HepG2 (cell line): ENCODE results near the gene FAHD1. TPM values are rescaled to one million over a fixed set of nuclear protein-coding genes. Genes with fewer than 3 reads are reported as not detected.
A peak's percentile ranks its signal among the peaks of the same experiment; 100 is the strongest.

Experiments used
- ATM ChIP-seq: fragments of 450-650 bp; IDR thresholded peaks from 2 replicates; pipeline ENCODE4 v1.7.1; 2017; ENCODE audit warnings: mild to moderate bottlenecking, borderline replicate concordance
- ERF ChIP-seq: IDR thresholded peaks from 2 replicates; pipeline ENCODE4 v1.6.1; 2018; ENCODE audit warnings: missing biosample characterization, missing genetic modification reagents
- FLYWCH1 ChIP-seq: sonication (generic); formaldehyde crosslinking; IDR thresholded peaks from 2 replicates; pipeline ENCODE4 v1.8.1; 2023; ENCODE audit warnings: mild to moderate bottlenecking, missing genetic modification reagents
- HDAC6 ChIP-seq: fragments of 200-600 bp; sonication (generic); IDR thresholded peaks from 2 replicates; pipeline ENCODE4 v1.7.0; 2017; ENCODE audit warnings: mild to moderate bottlenecking, antibody characterized with exemption, low read length, low read depth
- KLF6 ChIP-seq: IDR thresholded peaks from 2 replicates; pipeline ENCODE4 v1.8.0; 2016; ENCODE audit warnings: missing biosample characterization, missing genetic modification reagents
- KMT2A ChIP-seq: sonication (generic); formaldehyde crosslinking; IDR thresholded peaks from 2 replicates; pipeline ENCODE4 v1.4.0; 2020; ENCODE audit warnings: missing genetic modification reagents
- MIXL1 ChIP-seq: IDR thresholded peaks from 2 replicates; pipeline ENCODE4 v1.6.1; 2016
- REPIN1 ChIP-seq: sonication (generic); formaldehyde crosslinking; IDR thresholded peaks from 2 replicates; pipeline ENCODE4 v1.8.0; 2022; ENCODE audit warnings: missing genetic modification reagents, low read depth, mild to moderate bottlenecking, borderline replicate concordance
- SRY ChIP-seq: sonication (generic); formaldehyde crosslinking; IDR thresholded peaks from 2 replicates; pipeline ENCODE4 v1.8.0; 2022; ENCODE audit warnings: mild to moderate bottlenecking, missing genetic modification reagents
- TFAP4 ChIP-seq: sonication (generic); IDR thresholded peaks from 2 replicates; pipeline ENCODE4 v1.6.1; 2016; ENCODE audit warnings: low read depth, borderline replicate concordance
- TOE1 ChIP-seq: sonication (generic); formaldehyde crosslinking; IDR thresholded peaks from 2 replicates; pipeline ENCODE4 v1.4.0; 2020; ENCODE audit warnings: mild to moderate bottlenecking, missing genetic modification reagents
- U2AF2 ChIP-seq: fragments of 200-400 bp; formaldehyde crosslinking; IDR thresholded peaks from 2 replicates; pipeline ENCODE4 v1.6.1; 2017; ENCODE audit warnings: low read depth, mild to moderate bottlenecking, low read length
- XBP1 ChIP-seq: sonication (generic); formaldehyde crosslinking; IDR thresholded peaks from 2 replicates; pipeline ENCODE4 v1.5.0; 2020; ENCODE audit warnings: missing genetic modification reagents
- ZHX1 ChIP-seq: sonication (generic); formaldehyde crosslinking; IDR thresholded peaks from 2 replicates; pipeline ENCODE4 v1.8.1; 2022; ENCODE audit warnings: low read depth, mild to moderate bottlenecking, missing genetic modification reagents
- ZNF766 ChIP-seq: sonication (generic); formaldehyde crosslinking; IDR thresholded peaks from 2 replicates; pipeline ENCODE4 v1.5.0; 2020; ENCODE audit warnings: missing genetic modification reagents, borderline replicate concordance
- ZSCAN30 ChIP-seq: sonication (generic); formaldehyde crosslinking; IDR thresholded peaks from 2 replicates; pipeline ENCODE4 v1.5.0; 2020; ENCODE audit warnings: mild to moderate bottlenecking, missing genetic modification reagents
- polyA plus RNA-seq, 8 experiments: library from polyadenylated mRNA; depleted of rRNA in 3 of 8; stranded (reverse) in 7 of 8; unstranded in 1 of 8; fragments of >200 nt; fragmentation: Illumina TruSeq in 4 of 8; extraction: Trizol in 4 of 8; gene quantifications; 2 replicates each; pipeline versions ENCODE4 v1.2.1 to v1.2.3, GENCODE V29; 2011 to 2016; ENCODE audit warnings: low read depth in 4 of 8, missing spikeins in 1 of 8, mixed read lengths in 1 of 8; ENCODE audit not compliant: insufficient read depth in 1 of 8
- total RNA-seq, 5 experiments: library from RNA; depleted of rRNA; stranded (reverse); fragments of >200 nt; fragmentation: Illumina TruSeq; extraction: Trizol; gene quantifications; 2 replicates each; pipeline ENCODE4 v1.2.3, GENCODE V29; 2016; ENCODE audit warnings: low read depth in 1 of 5
- TF ChIP-seq, protein P1 (sequence below): sonication (generic); formaldehyde crosslinking; IDR thresholded peaks from 2 replicates; pipeline ENCODE4 v1.4.0; 2020; ENCODE audit warnings: mild to moderate bottlenecking, low read depth, missing genetic modification reagents
- TF ChIP-seq, protein P2 (sequence below): IDR thresholded peaks from 2 replicates; pipeline ENCODE4 v1.6.1; 2016; ENCODE audit warnings: missing compliant biosample characterization, missing genetic modification reagents, borderline replicate concordance
- TF ChIP-seq, protein P3 (sequence below): IDR thresholded peaks from 2 replicates; pipeline ENCODE4 v1.6.1; 2012; ENCODE audit warnings: low read depth, low read length, improper control_type of control experiment
- TF ChIP-seq, protein P4 (sequence below): sonication (generic); formaldehyde crosslinking; IDR thresholded peaks from 2 replicates; pipeline ENCODE4 v1.8.0; 2022; ENCODE audit warnings: low read depth, missing genetic modification reagents

The FAHD1 gene
- total and polyA plus RNA-seq, 2 of the 13 experiments (the other 11 are each of a cell fraction or from before 2014, with no cell fraction given): 39.0 to 45.3 TPM

GRCh38 chr16:1794221-1794871 is 32.7 kb upstream of the FAHD1 start (continued):
- TF ChIP-seq, protein P1, sequence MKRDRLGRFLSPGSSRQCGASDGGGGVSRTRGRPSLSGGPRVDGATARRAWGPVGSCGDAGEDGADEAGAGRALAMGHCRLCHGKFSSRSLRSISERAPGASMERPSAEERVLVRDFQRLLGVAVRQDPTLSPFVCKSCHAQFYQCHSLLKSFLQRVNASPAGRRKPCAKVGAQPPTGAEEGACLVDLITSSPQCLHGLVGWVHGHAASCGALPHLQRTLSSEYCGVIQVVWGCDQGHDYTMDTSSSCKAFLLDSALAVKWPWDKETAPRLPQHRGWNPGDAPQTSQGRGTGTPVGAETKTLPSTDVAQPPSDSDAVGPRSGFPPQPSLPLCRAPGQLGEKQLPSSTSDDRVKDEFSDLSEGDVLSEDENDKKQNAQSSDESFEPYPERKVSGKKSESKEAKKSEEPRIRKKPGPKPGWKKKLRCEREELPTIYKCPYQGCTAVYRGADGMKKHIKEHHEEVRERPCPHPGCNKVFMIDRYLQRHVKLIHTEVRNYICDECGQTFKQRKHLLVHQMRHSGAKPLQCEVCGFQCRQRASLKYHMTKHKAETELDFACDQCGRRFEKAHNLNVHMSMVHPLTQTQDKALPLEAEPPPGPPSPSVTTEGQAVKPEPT (CRISPR knock-in tag): no peak; the same call in 1 of the 2 replicates
- TF ChIP-seq ZSCAN30 (CRISPR knock-in tag) (no peak), ZHX1 (CRISPR knock-in tag) (no peak), TFAP4 (peak; percentile 57; the same call in 1 of the 2 replicates), REPIN1 (CRISPR knock-in tag) (peak; percentile 41; the same call in 1 of the 2 replicates), KMT2A (CRISPR knock-in tag) (peak; percentile 33; the same call in 1 of the 2 replicates), XBP1 (CRISPR knock-in tag) (no peak), ATM (no peak), ERF (peak; percentile 48; the same call in 1 of the 2 replicates), MIXL1 (CRISPR knock-in tag) (no peak), FLYWCH1 (CRISPR knock-in tag) (no peak), SRY (CRISPR knock-in tag) (0 out of 2 replicates have a peak, but pooled peaks have one; percentile 16), TOE1 (CRISPR knock-in tag) (no peak), ZNF766 (CRISPR knock-in tag) (0 out of 2 replicates have a peak, but pooled peaks have one; percentile 12), HDAC6 (no peak), KLF6 (no peak), U2AF2 (no peak)
- TF ChIP-seq, protein P2, sequence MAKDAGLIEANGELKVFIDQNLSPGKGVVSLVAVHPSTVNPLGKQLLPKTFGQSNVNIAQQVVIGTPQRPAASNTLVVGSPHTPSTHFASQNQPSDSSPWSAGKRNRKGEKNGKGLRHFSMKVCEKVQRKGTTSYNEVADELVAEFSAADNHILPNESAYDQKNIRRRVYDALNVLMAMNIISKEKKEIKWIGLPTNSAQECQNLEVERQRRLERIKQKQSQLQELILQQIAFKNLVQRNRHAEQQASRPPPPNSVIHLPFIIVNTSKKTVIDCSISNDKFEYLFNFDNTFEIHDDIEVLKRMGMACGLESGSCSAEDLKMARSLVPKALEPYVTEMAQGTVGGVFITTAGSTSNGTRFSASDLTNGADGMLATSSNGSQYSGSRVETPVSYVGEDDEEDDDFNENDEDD: no peak
- TF ChIP-seq, protein P3, sequence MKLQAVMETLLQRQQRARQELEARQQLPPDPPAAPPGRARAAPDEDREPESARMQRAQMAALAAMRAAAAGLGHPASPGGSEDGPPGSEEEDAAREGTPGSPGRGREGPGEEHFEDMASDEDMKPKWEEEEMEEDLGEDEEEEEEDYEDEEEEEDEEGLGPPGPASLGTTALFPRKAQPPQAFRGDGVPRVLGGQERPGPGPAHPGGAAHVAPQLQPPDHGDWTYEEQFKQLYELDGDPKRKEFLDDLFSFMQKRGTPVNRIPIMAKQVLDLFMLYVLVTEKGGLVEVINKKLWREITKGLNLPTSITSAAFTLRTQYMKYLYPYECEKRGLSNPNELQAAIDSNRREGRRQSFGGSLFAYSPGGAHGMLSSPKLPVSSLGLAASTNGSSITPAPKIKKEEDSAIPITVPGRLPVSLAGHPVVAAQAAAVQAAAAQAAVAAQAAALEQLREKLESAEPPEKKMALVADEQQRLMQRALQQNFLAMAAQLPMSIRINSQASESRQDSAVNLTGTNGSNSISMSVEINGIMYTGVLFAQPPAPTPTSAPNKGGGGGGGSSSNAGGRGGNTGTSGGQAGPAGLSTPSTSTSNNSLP: no peak
- TF ChIP-seq, protein P4, sequence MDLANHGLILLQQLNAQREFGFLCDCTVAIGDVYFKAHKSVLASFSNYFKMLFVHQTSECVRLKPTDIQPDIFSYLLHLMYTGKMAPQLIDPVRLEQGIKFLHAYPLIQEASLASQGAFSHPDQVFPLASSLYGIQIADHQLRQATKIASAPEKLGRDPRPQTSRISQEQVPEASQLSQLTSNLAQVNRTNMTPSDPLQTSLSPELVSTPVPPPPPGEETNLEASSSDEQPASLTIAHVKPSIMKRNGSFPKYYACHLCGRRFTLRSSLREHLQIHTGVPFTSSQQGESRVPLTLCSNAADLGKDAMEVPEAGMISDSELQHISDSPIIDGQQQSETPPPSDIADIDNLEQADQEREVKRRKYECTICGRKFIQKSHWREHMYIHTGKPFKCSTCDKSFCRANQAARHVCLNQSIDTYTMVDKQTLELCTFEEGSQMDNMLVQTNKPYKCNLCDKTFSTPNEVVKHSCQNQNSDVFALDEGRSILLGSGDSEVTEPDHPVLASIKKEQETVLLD (CRISPR knock-in tag): no peak
